22Rv1 (cell line): Measurements from ENCODE around the gene VARS1.

Source experiments
- H3K27ac ChIP-seq: fragments of 450-650 bp; 2 replicates; pipeline ENCODE4 v1.5.1; 2017
- ZFX ChIP-seq: fragments of 450-650 bp; IDR thresholded peaks from 2 replicates; pipeline ENCODE4 v1.6.1; 2017; ENCODE audit warnings: antibody characterized with exemption, borderline replicate concordance
- TF ChIP-seq, protein P1 (sequence below): fragments of 450-650 bp; IDR thresholded peaks from 2 replicates; pipeline ENCODE4 v1.5.1; 2017; ENCODE audit warnings: mild to moderate bottlenecking

The VARS1 gene

DNA sequence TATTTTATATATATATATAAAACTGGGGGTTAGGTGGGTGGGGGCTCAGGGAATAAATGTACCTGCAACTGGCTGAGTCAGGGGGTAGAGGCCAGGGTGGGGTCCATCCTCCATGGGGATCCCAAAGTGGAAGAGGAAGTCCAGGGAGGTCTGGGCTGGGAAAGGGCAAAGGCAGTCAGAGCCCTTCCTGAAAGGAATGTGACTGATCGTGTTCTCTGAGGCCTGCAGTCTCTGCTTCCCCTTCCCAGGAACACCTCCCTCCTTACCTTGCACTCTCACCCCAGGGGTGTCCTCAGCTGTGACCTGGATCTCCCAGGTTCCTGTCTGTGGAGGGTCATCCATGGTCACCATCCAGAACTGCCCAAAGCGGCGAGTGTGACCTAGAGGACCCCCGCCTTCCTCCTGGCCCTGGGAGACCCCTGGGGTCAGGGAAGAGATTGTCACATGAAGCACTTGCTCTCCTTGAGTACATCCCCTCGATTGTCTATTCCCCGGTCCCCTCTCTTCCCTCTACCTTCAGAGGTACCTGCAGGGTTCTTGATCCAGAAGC, 28.4 kb downstream of the VARS1 start:
- no peak overlapping the region for H3K27ac ChIP-seq
- no peak for TF ChIP-seq ZFX
- TF ChIP-seq, protein P1, sequence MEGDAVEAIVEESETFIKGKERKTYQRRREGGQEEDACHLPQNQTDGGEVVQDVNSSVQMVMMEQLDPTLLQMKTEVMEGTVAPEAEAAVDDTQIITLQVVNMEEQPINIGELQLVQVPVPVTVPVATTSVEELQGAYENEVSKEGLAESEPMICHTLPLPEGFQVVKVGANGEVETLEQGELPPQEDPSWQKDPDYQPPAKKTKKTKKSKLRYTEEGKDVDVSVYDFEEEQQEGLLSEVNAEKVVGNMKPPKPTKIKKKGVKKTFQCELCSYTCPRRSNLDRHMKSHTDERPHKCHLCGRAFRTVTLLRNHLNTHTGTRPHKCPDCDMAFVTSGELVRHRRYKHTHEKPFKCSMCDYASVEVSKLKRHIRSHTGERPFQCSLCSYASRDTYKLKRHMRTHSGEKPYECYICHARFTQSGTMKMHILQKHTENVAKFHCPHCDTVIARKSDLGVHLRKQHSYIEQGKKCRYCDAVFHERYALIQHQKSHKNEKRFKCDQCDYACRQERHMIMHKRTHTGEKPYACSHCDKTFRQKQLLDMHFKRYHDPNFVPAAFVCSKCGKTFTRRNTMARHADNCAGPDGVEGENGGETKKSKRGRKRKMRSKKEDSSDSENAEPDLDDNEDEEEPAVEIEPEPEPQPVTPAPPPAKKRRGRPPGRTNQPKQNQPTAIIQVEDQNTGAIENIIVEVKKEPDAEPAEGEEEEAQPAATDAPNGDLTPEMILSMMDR: no peak

DNA sequence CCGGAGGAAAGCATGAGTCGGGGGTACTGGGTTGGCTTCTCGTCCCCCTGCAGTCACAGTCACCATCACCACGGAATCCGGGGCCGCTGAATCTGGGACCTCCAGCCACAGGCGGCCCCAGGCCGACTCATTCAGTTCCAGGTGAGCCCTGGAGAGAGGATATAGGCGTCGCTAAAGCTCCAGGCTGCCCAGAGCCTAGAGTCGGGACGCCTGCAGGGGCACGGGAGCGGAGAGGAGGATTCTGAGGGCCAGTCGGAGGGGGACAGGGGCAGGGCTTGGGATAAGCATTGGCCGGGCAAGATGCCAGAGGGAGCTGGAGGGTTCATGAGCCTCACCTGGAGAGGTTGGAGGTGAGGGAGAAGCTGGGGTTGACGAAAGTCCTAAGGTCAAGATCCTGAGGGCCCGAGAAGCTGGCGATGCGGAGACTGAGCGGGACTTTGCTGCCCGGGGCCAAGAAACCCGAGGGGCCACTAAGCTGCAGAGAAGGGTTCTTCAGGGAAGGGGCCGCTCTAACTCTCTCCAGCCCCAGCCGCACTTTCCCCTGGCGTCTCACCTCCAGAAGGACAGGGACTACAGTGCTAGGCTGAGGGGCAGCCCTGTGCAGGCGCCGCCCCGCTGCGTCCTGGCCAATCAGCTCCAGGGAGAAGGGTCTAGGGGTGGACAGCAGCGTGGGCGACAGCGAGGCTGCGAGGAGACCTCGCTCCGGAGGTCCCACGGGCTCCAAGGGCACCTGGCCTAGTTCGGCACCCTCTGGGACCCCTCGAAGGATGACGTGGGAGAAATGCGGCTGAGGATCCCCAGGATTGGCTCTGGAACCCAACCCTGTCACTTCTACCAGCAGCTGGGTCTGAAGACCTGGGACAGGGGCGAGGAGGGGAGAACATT, 29.4 kb downstream of the VARS1 start:
- H3K27ac ChIP-seq: no peak overlapping the region
- TF ChIP-seq, protein P1: no peak
- no peak for TF ChIP-seq ZFX

DNA sequence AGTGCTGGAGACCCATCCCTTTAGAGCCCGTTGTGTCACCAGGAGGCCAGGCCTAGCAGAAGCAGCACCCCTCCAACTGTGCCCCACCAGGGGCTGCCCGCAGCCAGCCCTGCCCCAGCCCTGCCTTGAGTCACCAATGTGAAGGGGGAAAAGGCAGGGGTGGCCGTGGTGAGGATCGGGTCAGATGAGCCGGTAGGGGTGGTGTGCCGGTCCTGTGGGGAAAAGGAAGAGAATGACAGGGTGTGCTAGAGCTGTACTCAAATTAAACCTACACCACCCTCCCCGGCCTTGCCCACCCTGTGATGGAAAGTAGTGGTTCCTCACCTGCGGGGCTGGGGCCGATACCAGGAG, 30.0 kb downstream of the VARS1 start:
- H3K27ac ChIP-seq: no peak overlapping the region
- TF ChIP-seq ZFX: no peak
- TF ChIP-seq, protein P1: no peak

DNA sequence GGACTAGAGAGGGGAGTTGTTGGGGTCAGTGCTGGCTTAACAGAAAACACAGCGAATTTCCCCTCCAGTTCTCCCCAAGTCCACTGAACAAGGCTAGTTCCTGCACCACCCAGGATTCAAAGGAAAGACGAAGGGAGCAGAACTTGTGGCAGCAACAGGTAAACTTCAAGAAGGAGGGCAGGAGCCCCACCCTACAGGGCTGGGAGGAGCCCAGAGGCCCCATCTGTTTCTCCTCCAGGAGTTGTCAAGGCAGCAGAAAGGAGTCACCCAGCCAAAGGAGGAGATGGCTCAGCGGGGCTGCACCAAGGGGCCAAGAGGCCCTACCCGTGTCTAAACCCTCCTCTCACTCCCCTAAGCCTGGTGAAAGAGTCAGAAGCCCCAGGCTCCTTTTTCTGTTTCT, 31.4 kb downstream of the VARS1 start:
- peak overlapping the region; percentile 23; the same call in 1 of the 2 replicates for H3K27ac ChIP-seq
- TF ChIP-seq, protein P1: no peak
- no peak for TF ChIP-seq ZFX

DNA sequence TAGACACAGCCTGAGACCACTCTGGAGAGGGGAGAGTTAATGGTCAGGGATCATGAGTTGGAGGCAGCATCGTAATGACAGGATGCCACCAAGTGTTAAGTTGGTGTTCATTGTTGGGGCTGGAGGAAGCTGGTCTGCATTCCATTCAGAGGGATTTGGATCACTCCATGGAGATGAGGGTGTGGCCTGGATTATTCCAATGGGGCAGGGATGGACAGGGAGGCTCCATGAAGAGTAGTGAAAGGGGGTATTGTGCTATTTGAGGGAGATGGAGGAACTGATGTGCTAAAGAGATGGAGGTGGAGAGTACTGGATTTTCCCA, 32.0 kb downstream of the VARS1 start:
- TF ChIP-seq, protein P1: no peak
- TF ChIP-seq ZFX: no peak
- peak overlapping the region; percentile 23; the same call in 1 of the 2 replicates for H3K27ac ChIP-seq

DNA sequence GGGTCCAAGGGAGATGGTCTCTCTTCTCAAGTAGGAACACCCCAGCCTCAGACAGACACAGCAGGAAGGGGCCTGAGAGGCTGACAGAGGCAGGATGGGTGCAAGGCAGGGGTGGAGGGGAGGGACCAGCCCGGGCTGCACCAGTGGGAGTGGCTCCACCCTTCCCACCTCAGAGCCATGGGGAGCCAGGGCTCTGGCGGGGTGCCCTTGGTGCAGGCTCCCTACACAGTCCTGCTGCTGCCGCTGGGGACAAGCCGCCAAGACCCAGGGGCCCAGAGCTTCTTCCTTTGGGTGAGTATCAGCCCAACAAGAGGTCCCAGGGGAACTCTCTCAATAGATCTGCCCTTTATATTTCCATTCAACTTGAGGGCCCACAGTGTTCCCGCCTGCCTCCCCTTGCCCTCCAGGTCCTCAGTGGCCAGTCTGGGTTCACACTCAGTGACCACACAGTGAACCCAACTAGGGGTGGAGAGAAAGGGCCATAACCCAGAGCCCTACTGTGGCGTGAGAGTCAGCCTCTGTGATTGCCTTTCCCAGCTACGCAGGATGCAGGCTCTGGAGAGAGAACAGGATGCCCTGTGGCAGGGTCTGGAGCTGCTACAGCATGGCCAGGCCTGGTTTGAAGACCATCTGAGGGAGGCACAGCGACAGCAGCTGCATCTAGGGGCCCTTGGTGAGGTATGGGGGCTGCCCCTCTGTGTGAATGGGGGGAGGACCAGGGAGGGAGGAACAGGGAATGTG, 32.5 kb downstream of the VARS1 start:
- peak overlapping the region; percentile 23; the same call in 1 of the 2 replicates for H3K27ac ChIP-seq
- TF ChIP-seq, protein P1: no peak
- no peak for TF ChIP-seq ZFX
